CD14-positive monocyte (primary cell): ENCODE measurements around the gene RCAN2. TPM values are rescaled to one million over a fixed set of nuclear protein-coding genes. Genes with fewer than 3 reads are reported as not detected.

ENCODE experiments used
- DNase-seq, 3 donors: peaks; one replicate each; pipeline ENCODE4 v3.0.0-alpha.2; 2011 to 2022
- H2AFZ ChIP-seq: 2 replicates; pipeline ENCODE4 v1.6.0; 2012; ENCODE audit warnings: mild to moderate bottlenecking, low read depth, low read length, inconsistent platforms; ENCODE audit not compliant: insufficient read depth, poor library complexity, severe bottlenecking
- H3K27ac ChIP-seq, 2 donors: 1 replicate in 1 of 2; 2 replicates in 1 of 2; pipeline ENCODE4 v1.5.1; 2012 to 2013; ENCODE audit warnings: low read length in 2 of 2, control low read depth in 1 of 2, inconsistent platforms in 1 of 2, low read depth in 1 of 2, mild to moderate bottlenecking in 1 of 2
- H3K27me3 ChIP-seq, 2 donors: one replicate each; pipeline versions ENCODE4 v1.6.0 to v1.6.1; 2011 to 2013; ENCODE audit warnings: low read length in 2 of 2; ENCODE audit not compliant: control insufficient read depth in 2 of 2, insufficient read depth in 2 of 2
- H3K36me3 ChIP-seq, 2 donors: replicated peaks in 1 of 2; 1 replicate in 1 of 2; 2 replicates in 1 of 2; pipeline versions ENCODE4 v1.5.1 to v1.6.1; 2012 to 2013; ENCODE audit warnings: low read length in 2 of 2, control low read depth in 1 of 2, inconsistent platforms in 1 of 2, mild to moderate bottlenecking in 1 of 2; ENCODE audit not compliant: insufficient read depth in 2 of 2, control insufficient read depth in 1 of 2
- H3K4me1 ChIP-seq, 2 donors: 1 replicate in 1 of 2; 2 replicates in 1 of 2; pipeline versions ENCODE4 v1.5.1 to v1.6.1; 2012 to 2013; ENCODE audit warnings: low read length in 2 of 2, control low read depth in 1 of 2, inconsistent platforms in 1 of 2, mild to moderate bottlenecking in 1 of 2, moderate library complexity in 1 of 2; ENCODE audit not compliant: insufficient read depth in 2 of 2, control insufficient read depth in 1 of 2
- H3K4me2 ChIP-seq: replicated peaks from 2 replicates; pipeline ENCODE3; 2012; ENCODE audit warnings: low read length, moderate library complexity, mild to moderate bottlenecking; ENCODE audit not compliant: poor library complexity, severe bottlenecking; ENCODE audit errors: extremely low read depth
- H3K4me3 ChIP-seq, 3 experiments: fragments of 200-600 bp in 1 of 3; sonication (generic) in 1 of 3; replicated peaks in 1 of 3; 1 replicate in 2 of 3; 2 replicates in 1 of 3; pipeline ENCODE4 v1.5.1; 2011 to 2013; ENCODE audit warnings: low read length in 3 of 3, mild to moderate bottlenecking in 3 of 3, control low read depth in 2 of 3, low read depth in 2 of 3, inconsistent platforms in 1 of 3, moderate library complexity in 1 of 3
- H3K79me2 ChIP-seq: 2 replicates; pipeline ENCODE4 v1.6.0; 2012; ENCODE audit warnings: mild to moderate bottlenecking, control low read depth, inconsistent platforms, low read length, moderate library complexity; ENCODE audit not compliant: insufficient read depth
- H3K9ac ChIP-seq: 2 replicates; pipeline ENCODE4 v1.6.0; 2017; ENCODE audit warnings: low read length, mild to moderate bottlenecking; ENCODE audit not compliant: insufficient read depth, poor library complexity, severe bottlenecking
- H3K9me3 ChIP-seq, 2 donors: replicated peaks in 1 of 2; 1 replicate in 1 of 2; 2 replicates in 1 of 2; pipeline versions ENCODE4 v1.5.1 to v1.6.1; 2012 to 2013; ENCODE audit warnings: low read length in 2 of 2, control low read depth in 1 of 2; ENCODE audit not compliant: control insufficient read depth in 1 of 2, insufficient read depth in 1 of 2
- H4K20me1 ChIP-seq: 2 replicates; pipeline ENCODE4 v1.6.0; 2012; ENCODE audit warnings: mild to moderate bottlenecking, low read length, control low read depth, moderate library complexity; ENCODE audit not compliant: insufficient read depth
- H3K27ac Mint-ChIP-seq, 7 donors: one replicate each; pipeline ENCODE4 v1.8.0; 2020; ENCODE audit warnings: mild to moderate bottlenecking in 7 of 7, mixed read lengths in 7 of 7, moderate library complexity in 6 of 7, inconsistent platforms in 2 of 7
- H3K27me3 Mint-ChIP-seq, 3 donors: one replicate each; pipeline ENCODE4 v1.8.0; 2021 to 2022; ENCODE audit warnings: low read depth in 3 of 3, mild to moderate bottlenecking in 3 of 3, mixed read lengths in 3 of 3, moderate library complexity in 3 of 3, inconsistent platforms in 1 of 3
- H3K36me3 Mint-ChIP-seq, 2 donors: one replicate each; pipeline ENCODE4 v1.8.0; 2020; ENCODE audit warnings: mixed read lengths in 2 of 2, inconsistent platforms in 1 of 2, mild to moderate bottlenecking in 1 of 2
- H3K4me1 Mint-ChIP-seq: one replicate; pipeline ENCODE4 v1.8.0; 2020; ENCODE audit warnings: mild to moderate bottlenecking, mixed read lengths
- H3K4me3 Mint-ChIP-seq, 2 donors: one replicate each; pipeline ENCODE4 v1.8.0; 2020; ENCODE audit warnings: mild to moderate bottlenecking in 2 of 2, mixed read lengths in 2 of 2, moderate library complexity in 1 of 2
- H3K9me3 Mint-ChIP-seq, 7 donors: one replicate each; pipeline ENCODE4 v1.8.0; 2020 to 2022; ENCODE audit warnings: mixed read lengths in 7 of 7, mild to moderate bottlenecking in 6 of 7, moderate library complexity in 6 of 7, inconsistent platforms in 2 of 7
- WGBS: methylation state at CpG from one replicate; pipeline ENCODE4 v1.1.5; 2013; ENCODE audit warnings: missing lambda C conversion rate; ENCODE audit not compliant: insufficient coverage; 5-methylcytosine and 5-hydroxymethylcytosine counted together
- intact Hi-C, 2 donors: fragments of 100-400 bp; cut with micrococcal nuclease; formaldehyde crosslinking; loops; one replicate each; pipeline versions ENCODE4 v1.15.0 to v1.15.1; 2023
- polyA plus RNA-seq, 3 donors: library from polyadenylated mRNA; depleted of rRNA in 1 of 3; unstranded in 2 of 3; stranded (reverse) in 1 of 3; fragments of 300-500 nt in 2 of 3; fragments of >200 nt in 1 of 3; fragmentation: Illumina TruSeq in 2 of 3; gene quantifications; 1 replicate in 2 of 3; 2 replicates in 1 of 3; pipeline ENCODE4 v1.2.3, GENCODE V29; 2012 to 2021
- TF ChIP-seq, protein P1 (sequence below): fragments of 200-600 bp; IDR thresholded peaks from one replicate; pipeline ENCODE4 v1.8.0; 2022; ENCODE audit warnings: antibody characterized with exemption, mild to moderate bottlenecking

The RCAN2 gene
- polyA plus RNA-seq, 3 donors, result not detected

DNA sequence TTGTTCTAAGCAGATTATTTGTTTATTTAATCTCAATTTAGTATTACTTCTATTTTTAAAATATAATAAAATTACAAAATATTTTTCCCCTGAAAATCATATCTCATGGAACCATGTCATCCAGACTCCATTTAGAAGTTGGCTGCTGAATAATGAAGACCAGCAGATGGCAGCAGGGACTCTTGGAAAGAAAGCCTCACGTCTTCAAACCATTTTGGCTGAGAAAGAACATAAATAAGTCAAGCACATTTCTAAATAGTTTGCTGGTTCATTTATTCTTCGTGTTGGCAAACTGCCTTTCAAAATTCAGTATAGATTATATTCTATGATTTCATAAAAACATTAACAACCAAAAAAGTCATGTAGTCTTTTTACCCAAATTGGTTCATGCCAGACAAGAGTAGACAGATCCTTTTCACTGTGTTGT is 71.7 kb downstream of the RCAN2 start:
- TF ChIP-seq, protein P1, sequence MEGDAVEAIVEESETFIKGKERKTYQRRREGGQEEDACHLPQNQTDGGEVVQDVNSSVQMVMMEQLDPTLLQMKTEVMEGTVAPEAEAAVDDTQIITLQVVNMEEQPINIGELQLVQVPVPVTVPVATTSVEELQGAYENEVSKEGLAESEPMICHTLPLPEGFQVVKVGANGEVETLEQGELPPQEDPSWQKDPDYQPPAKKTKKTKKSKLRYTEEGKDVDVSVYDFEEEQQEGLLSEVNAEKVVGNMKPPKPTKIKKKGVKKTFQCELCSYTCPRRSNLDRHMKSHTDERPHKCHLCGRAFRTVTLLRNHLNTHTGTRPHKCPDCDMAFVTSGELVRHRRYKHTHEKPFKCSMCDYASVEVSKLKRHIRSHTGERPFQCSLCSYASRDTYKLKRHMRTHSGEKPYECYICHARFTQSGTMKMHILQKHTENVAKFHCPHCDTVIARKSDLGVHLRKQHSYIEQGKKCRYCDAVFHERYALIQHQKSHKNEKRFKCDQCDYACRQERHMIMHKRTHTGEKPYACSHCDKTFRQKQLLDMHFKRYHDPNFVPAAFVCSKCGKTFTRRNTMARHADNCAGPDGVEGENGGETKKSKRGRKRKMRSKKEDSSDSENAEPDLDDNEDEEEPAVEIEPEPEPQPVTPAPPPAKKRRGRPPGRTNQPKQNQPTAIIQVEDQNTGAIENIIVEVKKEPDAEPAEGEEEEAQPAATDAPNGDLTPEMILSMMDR, result peak; percentile 58
- Histone ChIP-seq H3K27ac (no peak overlapping the region), H3K36me3 (no peaks in the 10 kb centered on the region), H3K79me2 (no peaks in the 10 kb centered on the region), H3K9ac (no peak overlapping the region), H3K4me2 (no peak overlapping the region), H3K4me1 (peaks cover 3 to 7% of the 10 kb centered on the region in 2 donors), H3K27me3 (no peaks in the 10 kb centered on the region), H3K9me3 (no peaks in the 10 kb centered on the region), H4K20me1 (no peaks in the 10 kb centered on the region), H3K4me3 (no peak overlapping the region), H2AFZ (no peak overlapping the region)
- peak; percentile 3 to 18 (median 4) for DNase-seq
- H3K4me1 Mint-ChIP-seq, result peaks cover 7% of the 10 kb centered on the region
- WGBS, result no CpG with 5 or more reads among the region's 2 CpGs
- H3K27ac Mint-ChIP-seq, result no peak overlapping the region
- no peaks in the 10 kb centered on the region for H3K9me3 Mint-ChIP-seq
- intact Hi-C loops, result loop anchor here in 1 of 2 donors (10.0 kb wide), 1 partner anchor 575 kb away; no protein-coding TSS in a partner anchor
- no peak overlapping the region for H3K4me3 Mint-ChIP-seq
- H3K36me3 Mint-ChIP-seq, result no peaks in the 10 kb centered on the region
- peaks cover 0 to 4% (median 0%) of the 10 kb centered on the region in 3 donors for H3K27me3 Mint-ChIP-seq

DNA sequence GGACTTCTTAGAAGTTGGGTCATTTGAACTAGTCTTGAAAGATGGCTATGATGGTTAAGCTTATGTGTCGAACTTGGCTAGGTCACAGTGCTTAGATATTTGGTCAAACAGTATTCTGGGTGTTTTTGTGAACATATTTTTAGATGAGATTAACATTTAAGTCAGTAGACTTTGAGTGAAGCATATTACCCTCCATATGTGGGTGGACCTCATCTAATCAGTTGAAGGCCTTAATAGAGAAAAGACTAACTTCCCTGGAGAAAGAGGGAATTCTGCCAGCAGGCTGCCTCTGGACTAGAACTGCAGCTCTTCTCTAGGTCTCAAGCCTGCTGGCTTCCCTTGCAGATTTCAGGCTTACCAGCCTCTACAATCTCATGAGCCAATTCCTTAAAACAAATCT is 76.9 kb downstream of the RCAN2 start:
- Histone ChIP-seq H3K36me3 (no peaks in the 10 kb centered on the region), H3K9ac (no peak overlapping the region), H3K4me1 (no peaks in the 10 kb centered on the region), H4K20me1 (no peaks in the 10 kb centered on the region), H3K4me2 (no peak overlapping the region), H3K4me3 (no peak overlapping the region), H3K27me3 (no peaks in the 10 kb centered on the region), H2AFZ (no peak overlapping the region), H3K9me3 (no peaks in the 10 kb centered on the region), H3K27ac (no peak overlapping the region), H3K79me2 (no peaks in the 10 kb centered on the region)
- WGBS, result 0% methylated on average over 1 of the region's 1 CpG
- Mint-ChIP-seq H3K27me3 (no peaks in the 10 kb centered on the region), H3K9me3 (no peaks in the 10 kb centered on the region), H3K36me3 (no peaks in the 10 kb centered on the region), H3K27ac (no peak overlapping the region), H3K4me3 (no peak overlapping the region), H3K4me1 (no peaks in the 10 kb centered on the region)
- intact Hi-C loops, result loop anchor here in 1 of 2 donors (5.0 to 10.0 kb wide), 2 partner anchors 482 to 580 kb away; no protein-coding TSS in a partner anchor
- TF ChIP-seq, protein P1, result no peak
- DNase-seq, result no peak
